HG02571 (cell line): ENCODE results near the gene TNS3.
"Not testable (repeated sequence)": the region's sequence is repeated elsewhere in the genome, so short reads cannot be mapped to it uniquely, and the experiment has no call there.

Experiments used
- ATAC-seq: cut with Tn5 transposase; IDR thresholded peaks from one replicate; pipeline ENCODE4 v1.9.1; 2021; ENCODE audit warnings: mild to moderate bottlenecking, moderate library complexity; ENCODE audit not compliant: unreplicated experiment

The TNS3 gene

GRCh38 chr7:47603514-47604255, 21.8 kb upstream of the TNS3 start:
- ATAC-seq, result not testable (repeated sequence)

- no peak for ATAC-seq
Observed at GRCh38 chr7:47602272-47603004, 20.5 kb upstream of the TNS3 start.

- ATAC-seq, result no peak
Observed at GRCh38 chr7:47601881-47602249, 20.0 kb upstream of the TNS3 start.

- ATAC-seq, result no peak
Observed at GRCh38 chr7:47601119-47601880, 19.4 kb upstream of the TNS3 start.

GRCh38 chr7:47600199-47601118, 18.5 kb upstream of the TNS3 start:
- no peak for ATAC-seq

GRCh38 chr7:47597379-47597778, 15.5 kb upstream of the TNS3 start:
- ATAC-seq, result no peak

GRCh38 chr7:47596502-47597202, 14.7 kb upstream of the TNS3 start:
- no peak for ATAC-seq

GRCh38 chr7:47594406-47594805, 12.5 kb upstream of the TNS3 start:
- ATAC-seq, result no peak

GRCh38 chr7:47591655-47592572, 10.0 kb upstream of the TNS3 start:
- ATAC-seq, result no peak

GRCh38 chr7:47591089-47591654, 9.3 kb upstream of the TNS3 start:
- ATAC-seq, result no peak

- not testable (repeated sequence) for ATAC-seq
Observed at GRCh38 chr7:47590215-47590614, 8.3 kb upstream of the TNS3 start.

GRCh38 chr7:47588704-47589225, 6.9 kb upstream of the TNS3 start:
- no peak for ATAC-seq

- ATAC-seq, result no peak
Observed at GRCh38 chr7:47587976-47588375, 6.1 kb upstream of the TNS3 start.

GRCh38 chr7:47587351-47587750, 5.4 kb upstream of the TNS3 start:
- no peak for ATAC-seq

GRCh38 chr7:47586925-47587324, 5.0 kb upstream of the TNS3 start:
- no peak for ATAC-seq

GRCh38 chr7:47586161-47586670, 4.3 kb upstream of the TNS3 start:
- ATAC-seq, result not testable (repeated sequence)

GRCh38 chr7:47584536-47584895, 2.6 kb upstream of the TNS3 start:
- ATAC-seq, result no peak
